Liver (tissue), 9 donors: Measurements from ENCODE around the gene NSMF. TPM values are rescaled to one million over a fixed set of nuclear protein-coding genes. Genes with fewer than 3 reads are reported as not detected.

Experiments
- DNase-seq: peaks from one replicate; pipeline ENCODE4 v3.0.0-alpha.2; 2017; ENCODE audit warnings: low spot score
- H3K27ac ChIP-seq, 2 donors: one replicate each; pipeline ENCODE4 v1.7.0; 2013; ENCODE audit warnings: inconsistent platforms in 2 of 2, low read length in 2 of 2, control low read depth in 1 of 2, low read depth in 1 of 2, mild to moderate bottlenecking in 1 of 2
- H3K27me3 ChIP-seq, 4 donors: one replicate each; pipeline versions ENCODE4 v1.6.1 to v1.7.0; 2013; ENCODE audit warnings: low read length in 3 of 4, inconsistent platforms in 1 of 4, mild to moderate bottlenecking in 1 of 4, moderate library complexity in 1 of 4; ENCODE audit not compliant: control insufficient read depth in 4 of 4, insufficient read depth in 4 of 4
- H3K36me3 ChIP-seq, 4 donors: one replicate each; pipeline versions ENCODE4 v1.6.1 to v1.7.0; 2013; ENCODE audit warnings: low read length in 3 of 4, mild to moderate bottlenecking in 3 of 4, low read depth in 1 of 4, moderate library complexity in 1 of 4; ENCODE audit not compliant: control insufficient read depth in 4 of 4, insufficient read depth in 3 of 4
- H3K4me1 ChIP-seq, 4 donors: one replicate each; pipeline versions ENCODE4 v1.6.1 to v1.7.0; 2013; ENCODE audit warnings: low read length in 3 of 4, mild to moderate bottlenecking in 3 of 4, moderate library complexity in 1 of 4; ENCODE audit not compliant: control insufficient read depth in 4 of 4, insufficient read depth in 4 of 4
- H3K4me3 ChIP-seq, 3 donors: one replicate each; pipeline versions ENCODE4 v1.6.1 to v1.7.0; 2013; ENCODE audit warnings: low read length in 3 of 3, control low read depth in 1 of 3, low read depth in 1 of 3, mild to moderate bottlenecking in 1 of 3
- H3K9ac ChIP-seq, 2 donors: one replicate each; pipeline ENCODE4 v1.7.0; 2013; ENCODE audit warnings: low read length in 2 of 2, mild to moderate bottlenecking in 2 of 2, moderate library complexity in 2 of 2, control low read depth in 1 of 2, low read depth in 1 of 2
- H3K9me3 ChIP-seq, 4 donors: one replicate each; pipeline versions ENCODE4 v1.6.1 to v1.7.0; 2013; ENCODE audit warnings: low read length in 3 of 4; ENCODE audit not compliant: control insufficient read depth in 4 of 4
- EGR1 ChIP-seq, 2 donors: IDR thresholded peaks; 2 replicates each; pipeline ENCODE4 v1.6.1; 2016 to 2018; ENCODE audit warnings: antibody characterized with exemption in 2 of 2, low read depth in 2 of 2
- FOXA1 ChIP-seq: IDR thresholded peaks from 2 replicates; pipeline ENCODE4 v1.6.1; 2016; ENCODE audit warnings: antibody characterized with exemption
- FOXA2 ChIP-seq: IDR thresholded peaks from 2 replicates; pipeline ENCODE4 v1.6.1; 2016; ENCODE audit warnings: antibody characterized with exemption
- GABPA ChIP-seq, 2 donors: IDR thresholded peaks in 1 of 2; conservative IDR thresholded peaks in 1 of 2; 2 replicates each; pipeline ENCODE4 v1.6.1; 2016; ENCODE audit warnings: antibody characterized with exemption in 2 of 2, mild to moderate bottlenecking in 1 of 2, moderate library complexity in 1 of 2
- HNF4A ChIP-seq, 2 donors: conservative IDR thresholded peaks; 2 replicates each; pipeline ENCODE4 v1.6.1; 2016; ENCODE audit warnings: antibody characterized with exemption in 2 of 2, mild to moderate bottlenecking in 2 of 2
- HNF4G ChIP-seq: IDR thresholded peaks from 2 replicates; pipeline ENCODE4 v1.6.1; 2016; ENCODE audit warnings: antibody characterized with exemption
- JUND ChIP-seq, 2 donors: IDR thresholded peaks; 2 replicates each; pipeline ENCODE4 v1.6.1; 2016; ENCODE audit warnings: antibody characterized with exemption in 2 of 2
- RAD21 ChIP-seq, 2 donors: IDR thresholded peaks; 2 replicates each; pipeline ENCODE4 v1.6.1; 2016; ENCODE audit warnings: antibody characterized with exemption in 2 of 2, mild to moderate bottlenecking in 2 of 2
- RXRA ChIP-seq, 2 donors: IDR thresholded peaks; 2 replicates each; pipeline ENCODE4 v1.6.1; 2017 to 2018; ENCODE audit warnings: antibody characterized with exemption in 2 of 2, mild to moderate bottlenecking in 1 of 2
- SP1 ChIP-seq: IDR thresholded peaks from 2 replicates; pipeline ENCODE4 v1.6.1; 2018; ENCODE audit warnings: antibody characterized with exemption, mild to moderate bottlenecking
- TAF1 ChIP-seq: conservative IDR thresholded peaks from 2 replicates; pipeline ENCODE4 v1.6.1; 2016; ENCODE audit warnings: antibody characterized with exemption, mild to moderate bottlenecking
- YY1 ChIP-seq: IDR thresholded peaks from 2 replicates; pipeline ENCODE4 v1.6.1; 2016; ENCODE audit warnings: antibody characterized with exemption, mild to moderate bottlenecking
- WGBS: extraction: QIAGEN DNeasy Blood & Tissue Kit; methylation state at CpG from one replicate; pipeline ENCODE4 v1.1.7; 2013; 5-methylcytosine and 5-hydroxymethylcytosine counted together
- polyA plus RNA-seq, 2 donors: library from polyadenylated mRNA; stranded (reverse) in 1 of 2; unstranded in 1 of 2; fragments of 200-250 nt in 1 of 2; fragments of >200 nt in 1 of 2; fragmentation: Nextera tagmentation in 1 of 2; extraction: Ambion mirVana in 1 of 2; gene quantifications; one replicate each; pipeline versions ENCODE4 v1.2.1 to v1.2.3, GENCODE V29; 2013 to 2015
- total RNA-seq, 2 donors: library from RNA; depleted of rRNA; stranded (reverse); fragments of >200 nt; gene quantifications; one replicate each; pipeline ENCODE4 v1.2.3, GENCODE V29; 2014
- TF ChIP-seq, protein P1 (sequence below): IDR thresholded peaks from 2 replicates; pipeline ENCODE4 v1.6.1; 2016; ENCODE audit warnings: antibody characterized with exemption
- TF ChIP-seq, protein P2 (sequence below): IDR thresholded peaks from 2 replicates; pipeline ENCODE4 v1.6.1; 2016; ENCODE audit warnings: antibody characterized with exemption
- TF ChIP-seq, protein P3 (sequence below): fragments of 150-350 bp; IDR thresholded peaks from 2 replicates; pipeline ENCODE4 v1.5.1; 2017; ENCODE audit warnings: improper control_type of control experiment, low read depth, low read length; ENCODE audit not compliant: missing input control
- TF ChIP-seq, protein P4 (sequence below): IDR thresholded peaks from 2 replicates; pipeline ENCODE4 v1.6.1; 2016; ENCODE audit warnings: antibody characterized with exemption
- TF ChIP-seq, protein P5 (sequence below): IDR thresholded peaks from 2 replicates; pipeline ENCODE4 v1.6.1; 2016; ENCODE audit warnings: antibody characterized with exemption, mild to moderate bottlenecking
- donor health status: healthy.
- donor health status: healthy.
- donor health status: healthy.
- donor health status: healthy.
- donor health status: healthy.

NSMF gene
- total and polyA plus RNA-seq, 4 donors, result 1.7 to 13.5 (median 8.7) TPM

DNA sequence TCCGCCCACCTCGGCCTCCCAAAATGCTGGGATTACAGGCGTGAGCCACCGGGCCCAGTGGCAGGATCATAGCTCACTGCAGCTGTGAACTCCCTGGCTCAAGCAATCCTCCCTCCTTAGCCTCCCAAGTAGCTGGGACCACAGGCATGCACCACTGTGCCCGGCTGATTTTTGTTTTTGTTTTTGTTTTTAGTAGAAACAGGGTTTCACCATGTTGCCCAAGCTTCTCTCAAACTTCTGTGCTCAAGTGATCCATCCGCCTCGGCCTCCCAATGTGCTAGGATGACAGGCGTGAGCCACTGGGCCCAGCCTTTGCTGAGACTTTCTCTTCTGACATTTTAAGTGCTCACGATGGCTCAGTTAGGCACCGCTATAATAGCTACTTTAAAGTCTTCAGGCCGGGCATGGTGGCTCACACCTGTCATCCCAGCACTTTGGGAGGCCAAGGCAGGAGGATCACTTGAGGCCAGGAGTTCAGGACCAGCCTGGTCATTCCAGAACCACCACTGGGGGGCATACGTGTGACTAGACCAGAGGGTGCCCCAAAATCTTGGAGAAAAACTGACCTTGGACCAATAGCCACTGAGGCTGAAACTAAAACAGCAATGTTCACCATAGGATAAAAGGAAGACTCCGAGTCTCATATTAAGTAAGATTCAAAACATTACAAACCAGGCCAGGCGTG is 14.9 kb downstream of the NSMF start:
- TF ChIP-seq, protein P1, sequence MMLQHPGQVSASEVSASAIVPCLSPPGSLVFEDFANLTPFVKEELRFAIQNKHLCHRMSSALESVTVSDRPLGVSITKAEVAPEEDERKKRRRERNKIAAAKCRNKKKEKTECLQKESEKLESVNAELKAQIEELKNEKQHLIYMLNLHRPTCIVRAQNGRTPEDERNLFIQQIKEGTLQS, result no peak
- no peak for TF ChIP-seq RXRA (IDR thresholded peaks at IDR 0.05)
- no peak for TF ChIP-seq SP1
- TF ChIP-seq, protein P2, sequence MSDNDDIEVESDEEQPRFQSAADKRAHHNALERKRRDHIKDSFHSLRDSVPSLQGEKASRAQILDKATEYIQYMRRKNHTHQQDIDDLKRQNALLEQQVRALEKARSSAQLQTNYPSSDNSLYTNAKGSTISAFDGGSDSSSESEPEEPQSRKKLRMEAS, result no peak
- TF ChIP-seq TAF1, result no peak
- TF ChIP-seq JUND (IDR thresholded peaks at IDR 0.05), result no peak
- TF ChIP-seq RAD21 (IDR thresholded peaks at IDR 0.05), result no peak
- no peak for TF ChIP-seq YY1
- TF ChIP-seq EGR1 (IDR thresholded peaks at IDR 0.05; ENCODE audit: low read depth in 2 of 2), result no peak
- TF ChIP-seq, protein P3, sequence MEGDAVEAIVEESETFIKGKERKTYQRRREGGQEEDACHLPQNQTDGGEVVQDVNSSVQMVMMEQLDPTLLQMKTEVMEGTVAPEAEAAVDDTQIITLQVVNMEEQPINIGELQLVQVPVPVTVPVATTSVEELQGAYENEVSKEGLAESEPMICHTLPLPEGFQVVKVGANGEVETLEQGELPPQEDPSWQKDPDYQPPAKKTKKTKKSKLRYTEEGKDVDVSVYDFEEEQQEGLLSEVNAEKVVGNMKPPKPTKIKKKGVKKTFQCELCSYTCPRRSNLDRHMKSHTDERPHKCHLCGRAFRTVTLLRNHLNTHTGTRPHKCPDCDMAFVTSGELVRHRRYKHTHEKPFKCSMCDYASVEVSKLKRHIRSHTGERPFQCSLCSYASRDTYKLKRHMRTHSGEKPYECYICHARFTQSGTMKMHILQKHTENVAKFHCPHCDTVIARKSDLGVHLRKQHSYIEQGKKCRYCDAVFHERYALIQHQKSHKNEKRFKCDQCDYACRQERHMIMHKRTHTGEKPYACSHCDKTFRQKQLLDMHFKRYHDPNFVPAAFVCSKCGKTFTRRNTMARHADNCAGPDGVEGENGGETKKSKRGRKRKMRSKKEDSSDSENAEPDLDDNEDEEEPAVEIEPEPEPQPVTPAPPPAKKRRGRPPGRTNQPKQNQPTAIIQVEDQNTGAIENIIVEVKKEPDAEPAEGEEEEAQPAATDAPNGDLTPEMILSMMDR, result no peak
- TF ChIP-seq, protein P4, sequence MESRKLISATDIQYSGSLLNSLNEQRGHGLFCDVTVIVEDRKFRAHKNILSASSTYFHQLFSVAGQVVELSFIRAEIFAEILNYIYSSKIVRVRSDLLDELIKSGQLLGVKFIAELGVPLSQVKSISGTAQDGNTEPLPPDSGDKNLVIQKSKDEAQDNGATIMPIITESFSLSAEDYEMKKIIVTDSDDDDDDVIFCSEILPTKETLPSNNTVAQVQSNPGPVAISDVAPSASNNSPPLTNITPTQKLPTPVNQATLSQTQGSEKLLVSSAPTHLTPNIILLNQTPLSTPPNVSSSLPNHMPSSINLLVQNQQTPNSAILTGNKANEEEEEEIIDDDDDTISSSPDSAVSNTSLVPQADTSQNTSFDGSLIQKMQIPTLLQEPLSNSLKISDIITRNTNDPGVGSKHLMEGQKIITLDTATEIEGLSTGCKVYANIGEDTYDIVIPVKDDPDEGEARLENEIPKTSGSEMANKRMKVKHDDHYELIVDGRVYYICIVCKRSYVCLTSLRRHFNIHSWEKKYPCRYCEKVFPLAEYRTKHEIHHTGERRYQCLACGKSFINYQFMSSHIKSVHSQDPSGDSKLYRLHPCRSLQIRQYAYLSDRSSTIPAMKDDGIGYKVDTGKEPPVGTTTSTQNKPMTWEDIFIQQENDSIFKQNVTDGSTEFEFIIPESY, result no peak
- TF ChIP-seq, protein P5, sequence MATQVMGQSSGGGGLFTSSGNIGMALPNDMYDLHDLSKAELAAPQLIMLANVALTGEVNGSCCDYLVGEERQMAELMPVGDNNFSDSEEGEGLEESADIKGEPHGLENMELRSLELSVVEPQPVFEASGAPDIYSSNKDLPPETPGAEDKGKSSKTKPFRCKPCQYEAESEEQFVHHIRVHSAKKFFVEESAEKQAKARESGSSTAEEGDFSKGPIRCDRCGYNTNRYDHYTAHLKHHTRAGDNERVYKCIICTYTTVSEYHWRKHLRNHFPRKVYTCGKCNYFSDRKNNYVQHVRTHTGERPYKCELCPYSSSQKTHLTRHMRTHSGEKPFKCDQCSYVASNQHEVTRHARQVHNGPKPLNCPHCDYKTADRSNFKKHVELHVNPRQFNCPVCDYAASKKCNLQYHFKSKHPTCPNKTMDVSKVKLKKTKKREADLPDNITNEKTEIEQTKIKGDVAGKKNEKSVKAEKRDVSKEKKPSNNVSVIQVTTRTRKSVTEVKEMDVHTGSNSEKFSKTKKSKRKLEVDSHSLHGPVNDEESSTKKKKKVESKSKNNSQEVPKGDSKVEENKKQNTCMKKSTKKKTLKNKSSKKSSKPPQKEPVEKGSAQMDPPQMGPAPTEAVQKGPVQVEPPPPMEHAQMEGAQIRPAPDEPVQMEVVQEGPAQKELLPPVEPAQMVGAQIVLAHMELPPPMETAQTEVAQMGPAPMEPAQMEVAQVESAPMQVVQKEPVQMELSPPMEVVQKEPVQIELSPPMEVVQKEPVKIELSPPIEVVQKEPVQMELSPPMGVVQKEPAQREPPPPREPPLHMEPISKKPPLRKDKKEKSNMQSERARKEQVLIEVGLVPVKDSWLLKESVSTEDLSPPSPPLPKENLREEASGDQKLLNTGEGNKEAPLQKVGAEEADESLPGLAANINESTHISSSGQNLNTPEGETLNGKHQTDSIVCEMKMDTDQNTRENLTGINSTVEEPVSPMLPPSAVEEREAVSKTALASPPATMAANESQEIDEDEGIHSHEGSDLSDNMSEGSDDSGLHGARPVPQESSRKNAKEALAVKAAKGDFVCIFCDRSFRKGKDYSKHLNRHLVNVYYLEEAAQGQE, result no peak
- TF ChIP-seq FOXA2, result no peak
- TF ChIP-seq GABPA (IDR thresholded peaks at IDR 0.05 in 1 of 2, conservative IDR thresholded peaks at IDR 0.05 in 1 of 2), result no peak
- no peak for TF ChIP-seq HNF4A (conservative IDR thresholded peaks at IDR 0.05)
- TF ChIP-seq HNF4G, result no peak
- no peak for TF ChIP-seq FOXA1
- Histone ChIP-seq H3K4me1 (peaks cover 4 to 14% (median 12%) of the 10 kb centered on the region in 4 donors), H3K4me3 (no peak overlapping the region), H3K27ac (no peak overlapping the region), H3K9me3 (no peaks in the 10 kb centered on the region), H3K36me3 (peaks cover 0 to 2% (median under 1%) of the 10 kb centered on the region in 4 donors), H3K27me3 (no peaks in the 10 kb centered on the region), H3K9ac (no peak overlapping the region)
- WGBS, result 90% methylated on average over 14 of the region's 14 CpGs
- DNase-seq, result no peak
